ENCODE results near the gene EPHA6.

EPHA6 gene

GRCh38 chr3:97293596-97294131 is 479.3 kb downstream of the EPHA6 start:
- no peak for DNase-seq

GRCh38 chr3:97297032-97297431 is 482.6 kb downstream of the EPHA6 start:
- no peak for DNase-seq

- no peak for DNase-seq
Measured at GRCh38 chr3:97301114-97301513, 486.7 kb downstream of the EPHA6 start.

- no peak for DNase-seq
Measured at GRCh38 chr3:97306226-97306625, 491.8 kb downstream of the EPHA6 start.

GRCh38 chr3:97338375-97338774 is 524.0 kb downstream of the EPHA6 start:
- DNase-seq = no peak

- no peak for DNase-seq
Measured at GRCh38 chr3:97340940-97341339, 526.5 kb downstream of the EPHA6 start.

- no peak for DNase-seq
Measured at GRCh38 chr3:97347780-97348179, 533.4 kb downstream of the EPHA6 start.

- no peak for DNase-seq
Measured at GRCh38 chr3:97350971-97351370, 536.6 kb downstream of the EPHA6 start.

- DNase-seq = no peak
Measured at GRCh38 chr3:97353176-97353575, 538.8 kb downstream of the EPHA6 start.

- DNase-seq = no peak
Measured at GRCh38 chr3:97359977-97360376, 545.6 kb downstream of the EPHA6 start.

GRCh38 chr3:97360804-97361203 is 546.4 kb downstream of the EPHA6 start:
- no peak for DNase-seq

- no peak for DNase-seq
Measured at GRCh38 chr3:97384583-97384982, 570.2 kb downstream of the EPHA6 start.

- DNase-seq = no peak
Measured at GRCh38 chr3:97388774-97389173, 574.4 kb downstream of the EPHA6 start.

GRCh38 chr3:97389936-97390335 is 575.5 kb downstream of the EPHA6 start:
- no peak for DNase-seq

GRCh38 chr3:97391167-97391566 is 576.8 kb downstream of the EPHA6 start:
- no peak for DNase-seq

- no peak for DNase-seq
Measured at GRCh38 chr3:97409612-97410011, 595.2 kb downstream of the EPHA6 start.

GRCh38 chr3:97421565-97421964 is 607.2 kb downstream of the EPHA6 start:
- DNase-seq = no peak

GRCh38 chr3:97425002-97425401 is 610.6 kb downstream of the EPHA6 start:
- no peak for DNase-seq

GRCh38 chr3:97430601-97431000 is 616.2 kb downstream of the EPHA6 start:
- no peak for DNase-seq

GRCh38 chr3:97432914-97433313 is 618.5 kb downstream of the EPHA6 start:
- no peak for DNase-seq

- no peak for DNase-seq
Measured at GRCh38 chr3:97438131-97438530, 623.7 kb downstream of the EPHA6 start.

- no peak for DNase-seq
Measured at GRCh38 chr3:97439373-97439772, 625.0 kb downstream of the EPHA6 start.

- DNase-seq = no peak
Measured at GRCh38 chr3:97464035-97464434, 649.6 kb downstream of the EPHA6 start.

- no peak for DNase-seq
Measured at GRCh38 chr3:97470481-97470880, 656.1 kb downstream of the EPHA6 start.

- no peak for DNase-seq
Measured at GRCh38 chr3:97479740-97480139, 665.3 kb downstream of the EPHA6 start.
